LNCAP (cell line): Measurements from ENCODE around the gene CNGB1.

Source experiments
- TF ChIP-seq, protein P1 (sequence below): fragments of 450-650 bp; IDR thresholded peaks from 2 replicates; pipeline ENCODE4 v1.5.1; 2017; ENCODE audit warnings: mild to moderate bottlenecking

Gene CNGB1

GRCh38 chr16:57970970-57971369 lies at the start of gene CNGB1:
Gene CNGB1, minus strand, starts transcription at chr16:57971128. Its CDS starts 3,842 bp downstream, at chr16:57967286.
- TF ChIP-seq, protein P1, sequence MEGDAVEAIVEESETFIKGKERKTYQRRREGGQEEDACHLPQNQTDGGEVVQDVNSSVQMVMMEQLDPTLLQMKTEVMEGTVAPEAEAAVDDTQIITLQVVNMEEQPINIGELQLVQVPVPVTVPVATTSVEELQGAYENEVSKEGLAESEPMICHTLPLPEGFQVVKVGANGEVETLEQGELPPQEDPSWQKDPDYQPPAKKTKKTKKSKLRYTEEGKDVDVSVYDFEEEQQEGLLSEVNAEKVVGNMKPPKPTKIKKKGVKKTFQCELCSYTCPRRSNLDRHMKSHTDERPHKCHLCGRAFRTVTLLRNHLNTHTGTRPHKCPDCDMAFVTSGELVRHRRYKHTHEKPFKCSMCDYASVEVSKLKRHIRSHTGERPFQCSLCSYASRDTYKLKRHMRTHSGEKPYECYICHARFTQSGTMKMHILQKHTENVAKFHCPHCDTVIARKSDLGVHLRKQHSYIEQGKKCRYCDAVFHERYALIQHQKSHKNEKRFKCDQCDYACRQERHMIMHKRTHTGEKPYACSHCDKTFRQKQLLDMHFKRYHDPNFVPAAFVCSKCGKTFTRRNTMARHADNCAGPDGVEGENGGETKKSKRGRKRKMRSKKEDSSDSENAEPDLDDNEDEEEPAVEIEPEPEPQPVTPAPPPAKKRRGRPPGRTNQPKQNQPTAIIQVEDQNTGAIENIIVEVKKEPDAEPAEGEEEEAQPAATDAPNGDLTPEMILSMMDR, result no peak

GRCh38 chr16:58019866-58020538 lies 49.1 kb upstream of the CNGB1 start:
- TF ChIP-seq, protein P1, result no peak

DNA sequence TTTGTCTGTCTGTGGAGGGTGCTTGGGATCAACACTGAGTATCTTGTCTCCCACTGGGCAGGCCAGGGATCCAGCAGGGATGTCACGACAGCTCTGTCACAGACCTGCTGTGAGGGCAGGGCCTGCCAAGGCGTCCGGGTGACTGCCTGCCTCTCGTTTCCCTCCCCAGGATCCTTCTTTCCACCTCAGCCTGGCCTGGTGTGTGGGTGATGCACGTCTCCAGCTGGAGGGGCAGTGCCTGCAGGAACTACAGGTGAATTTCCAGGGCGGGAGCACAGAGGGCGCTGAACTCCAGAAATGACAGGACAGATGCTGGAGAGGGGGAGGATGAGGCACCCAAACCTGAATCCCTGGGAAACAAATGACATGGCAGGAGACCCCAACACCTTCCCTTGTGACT lies 47.9 kb upstream of the CNGB1 start:
- TF ChIP-seq, protein P1, result no peak

DNA sequence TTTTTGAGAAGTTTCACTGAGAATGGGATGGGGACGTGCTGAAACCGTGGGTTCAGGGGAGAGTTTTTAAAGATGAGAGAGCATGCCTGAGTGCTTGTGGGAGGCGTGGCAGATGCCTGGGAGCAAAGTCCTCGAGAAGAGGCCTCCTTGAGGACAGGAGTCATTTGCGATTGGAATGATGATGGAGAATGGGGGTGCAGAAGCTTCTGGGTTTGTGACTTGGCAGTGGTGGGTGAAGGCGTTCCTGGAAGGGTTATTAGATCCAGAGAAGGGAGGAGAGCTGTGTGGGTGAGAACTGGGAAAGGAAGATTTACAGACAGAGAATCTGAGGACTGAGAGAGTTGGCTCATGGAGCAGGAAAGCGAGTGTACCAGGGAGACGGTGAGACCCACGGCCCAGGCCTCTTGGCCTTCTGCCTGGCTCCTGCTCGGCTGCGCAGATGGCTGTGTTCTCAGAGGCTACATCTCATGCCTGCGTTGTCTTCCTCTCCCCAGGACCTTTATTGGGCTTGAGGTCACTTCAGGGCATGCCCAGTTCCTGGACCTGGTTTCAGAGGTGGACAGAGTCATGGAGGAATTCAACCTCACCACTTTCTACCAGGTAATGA lies 46.0 kb upstream of the CNGB1 start:
- TF ChIP-seq, protein P1, result no peak

- TF ChIP-seq, protein P1, result no peak
Measured at GRCh38 chr16:58013201-58013956, 42.5 kb upstream of the CNGB1 start.

GRCh38 chr16:58012481-58012880 lies 41.6 kb upstream of the CNGB1 start:
- TF ChIP-seq, protein P1, result no peak

DNA sequence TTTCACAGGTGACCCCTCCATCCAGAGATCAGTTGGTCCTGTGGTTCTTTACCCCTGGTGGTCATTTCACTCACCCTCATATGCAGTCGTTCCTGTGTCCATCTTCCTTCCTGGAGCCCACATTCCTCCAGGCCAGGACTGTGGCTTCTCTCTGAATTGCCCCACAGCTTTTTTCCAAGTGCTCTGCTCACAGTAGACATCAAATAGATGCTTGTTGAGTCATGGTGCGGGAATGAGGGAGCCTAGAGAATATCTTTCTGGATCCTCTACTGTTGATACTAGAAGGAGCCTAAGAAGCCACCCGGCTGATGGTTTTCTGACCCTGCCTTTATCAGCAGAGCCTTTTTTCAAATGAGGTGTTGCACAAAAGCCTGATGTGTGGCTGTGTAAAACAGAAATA lies 40.7 kb upstream of the CNGB1 start:
- TF ChIP-seq, protein P1, result no peak
